Measurements from ENCODE around the gene KDM8.

The KDM8 gene

DNA sequence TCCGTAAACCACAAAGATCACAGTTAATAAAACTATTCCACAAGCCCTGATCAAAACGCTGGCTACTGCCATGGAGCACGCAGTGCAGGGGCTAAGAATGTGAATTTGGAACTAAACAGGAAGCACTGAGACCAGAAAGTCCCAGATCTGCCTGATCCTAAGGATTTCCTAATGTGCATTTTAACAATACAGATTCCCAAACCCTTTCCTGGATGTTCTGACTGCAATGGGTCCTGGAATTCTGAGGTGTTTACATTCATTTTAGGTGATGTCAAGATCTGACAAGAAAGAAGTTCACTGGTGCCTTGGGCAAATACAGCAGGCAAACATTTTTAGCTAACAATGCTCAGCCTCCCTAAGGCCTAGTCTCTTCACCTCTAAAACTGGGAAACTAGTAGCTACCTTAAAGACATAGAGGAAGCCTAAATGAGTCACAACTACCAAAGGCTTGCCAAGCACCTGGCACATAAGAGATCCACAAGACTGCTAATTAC is 55.0 kb downstream of the KDM8 start:
- no peak for TF ChIP-seq SIN3A (IDR thresholded peaks at IDR 0.05; ENCODE audit: borderline replicate concordance, insufficient read depth, low read length)
- no peak for TF ChIP-seq POLR2AphosphoS5 (IDR thresholded peaks at IDR 0.05; ENCODE audit: low read depth, low read length)
- TF ChIP-seq FOXP2 (optimal IDR thresholded peaks at IDR 0.05; ENCODE audit: borderline replicate concordance, extremely low read depth, extremely low read length, insufficient read depth), result no peak
- TF ChIP-seq TAF1 (IDR thresholded peaks at IDR 0.05; ENCODE audit: borderline replicate concordance, insufficient read depth, low read length), result no peak
- TF ChIP-seq, protein P1, sequence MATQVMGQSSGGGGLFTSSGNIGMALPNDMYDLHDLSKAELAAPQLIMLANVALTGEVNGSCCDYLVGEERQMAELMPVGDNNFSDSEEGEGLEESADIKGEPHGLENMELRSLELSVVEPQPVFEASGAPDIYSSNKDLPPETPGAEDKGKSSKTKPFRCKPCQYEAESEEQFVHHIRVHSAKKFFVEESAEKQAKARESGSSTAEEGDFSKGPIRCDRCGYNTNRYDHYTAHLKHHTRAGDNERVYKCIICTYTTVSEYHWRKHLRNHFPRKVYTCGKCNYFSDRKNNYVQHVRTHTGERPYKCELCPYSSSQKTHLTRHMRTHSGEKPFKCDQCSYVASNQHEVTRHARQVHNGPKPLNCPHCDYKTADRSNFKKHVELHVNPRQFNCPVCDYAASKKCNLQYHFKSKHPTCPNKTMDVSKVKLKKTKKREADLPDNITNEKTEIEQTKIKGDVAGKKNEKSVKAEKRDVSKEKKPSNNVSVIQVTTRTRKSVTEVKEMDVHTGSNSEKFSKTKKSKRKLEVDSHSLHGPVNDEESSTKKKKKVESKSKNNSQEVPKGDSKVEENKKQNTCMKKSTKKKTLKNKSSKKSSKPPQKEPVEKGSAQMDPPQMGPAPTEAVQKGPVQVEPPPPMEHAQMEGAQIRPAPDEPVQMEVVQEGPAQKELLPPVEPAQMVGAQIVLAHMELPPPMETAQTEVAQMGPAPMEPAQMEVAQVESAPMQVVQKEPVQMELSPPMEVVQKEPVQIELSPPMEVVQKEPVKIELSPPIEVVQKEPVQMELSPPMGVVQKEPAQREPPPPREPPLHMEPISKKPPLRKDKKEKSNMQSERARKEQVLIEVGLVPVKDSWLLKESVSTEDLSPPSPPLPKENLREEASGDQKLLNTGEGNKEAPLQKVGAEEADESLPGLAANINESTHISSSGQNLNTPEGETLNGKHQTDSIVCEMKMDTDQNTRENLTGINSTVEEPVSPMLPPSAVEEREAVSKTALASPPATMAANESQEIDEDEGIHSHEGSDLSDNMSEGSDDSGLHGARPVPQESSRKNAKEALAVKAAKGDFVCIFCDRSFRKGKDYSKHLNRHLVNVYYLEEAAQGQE (IDR thresholded peaks at IDR 0.05; ENCODE audit: insufficient read depth in 1 of 2, low read depth in 2 of 2, low read length in 2 of 2), result no peak

DNA sequence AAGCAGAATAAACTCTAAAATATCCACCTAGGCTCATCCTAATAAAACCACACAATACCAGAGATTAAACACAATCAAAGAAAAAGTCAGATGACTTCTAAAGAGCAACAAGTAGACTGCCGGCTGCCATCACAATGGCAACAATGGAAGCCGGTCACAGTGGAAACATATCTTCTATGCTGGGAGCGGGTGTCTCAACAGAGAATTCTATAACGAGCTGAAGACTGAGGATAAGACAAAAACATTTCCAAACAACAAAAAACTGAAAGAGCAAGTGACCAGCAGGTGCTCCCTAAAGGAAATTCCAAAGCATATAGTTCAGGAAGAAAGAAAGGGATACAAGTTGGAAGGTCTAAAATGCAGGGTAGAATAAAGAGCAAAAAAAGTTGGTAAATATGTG is 56.4 kb downstream of the KDM8 start:
- TF ChIP-seq SIN3A (IDR thresholded peaks at IDR 0.05; ENCODE audit: borderline replicate concordance, insufficient read depth, low read length), result no peak
- no peak for TF ChIP-seq FOXP2 (optimal IDR thresholded peaks at IDR 0.05; ENCODE audit: borderline replicate concordance, extremely low read depth, extremely low read length, insufficient read depth)
- TF ChIP-seq TAF1 (IDR thresholded peaks at IDR 0.05; ENCODE audit: borderline replicate concordance, insufficient read depth, low read length), result no peak
- TF ChIP-seq, protein P1 (IDR thresholded peaks at IDR 0.05; ENCODE audit: insufficient read depth in 1 of 2, low read depth in 2 of 2, low read length in 2 of 2), result no peak
- TF ChIP-seq POLR2AphosphoS5 (IDR thresholded peaks at IDR 0.05; ENCODE audit: low read depth, low read length), result no peak

DNA sequence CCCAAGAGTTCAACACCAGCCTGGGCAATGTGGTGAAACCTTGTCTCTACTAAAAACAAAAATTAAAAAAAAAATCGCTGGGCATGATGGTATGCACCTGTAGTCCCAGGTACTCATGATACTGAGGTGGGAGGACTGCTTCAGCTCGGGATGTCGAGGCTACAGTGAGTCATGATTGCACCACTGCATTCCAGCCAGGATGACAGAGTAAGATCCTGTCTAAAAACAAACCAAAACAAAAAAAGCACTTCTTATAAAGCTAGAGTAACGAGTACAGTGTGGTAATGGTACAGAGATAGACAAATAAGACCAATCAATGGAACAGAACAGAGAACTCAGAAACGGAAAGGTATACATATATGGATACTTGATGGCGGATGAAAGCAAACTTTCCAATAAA is 60.8 kb downstream of the KDM8 start:
- no peak for TF ChIP-seq FOXP2 (optimal IDR thresholded peaks at IDR 0.05; ENCODE audit: borderline replicate concordance, extremely low read depth, extremely low read length, insufficient read depth)
- TF ChIP-seq SIN3A (IDR thresholded peaks at IDR 0.05; ENCODE audit: borderline replicate concordance, insufficient read depth, low read length), result no peak
- TF ChIP-seq, protein P1 (IDR thresholded peaks at IDR 0.05; ENCODE audit: insufficient read depth in 1 of 2, low read depth in 2 of 2, low read length in 2 of 2), result no peak
- no peak for TF ChIP-seq POLR2AphosphoS5 (IDR thresholded peaks at IDR 0.05; ENCODE audit: low read depth, low read length)
- TF ChIP-seq TAF1 (IDR thresholded peaks at IDR 0.05; ENCODE audit: borderline replicate concordance, insufficient read depth, low read length), result no peak

DNA sequence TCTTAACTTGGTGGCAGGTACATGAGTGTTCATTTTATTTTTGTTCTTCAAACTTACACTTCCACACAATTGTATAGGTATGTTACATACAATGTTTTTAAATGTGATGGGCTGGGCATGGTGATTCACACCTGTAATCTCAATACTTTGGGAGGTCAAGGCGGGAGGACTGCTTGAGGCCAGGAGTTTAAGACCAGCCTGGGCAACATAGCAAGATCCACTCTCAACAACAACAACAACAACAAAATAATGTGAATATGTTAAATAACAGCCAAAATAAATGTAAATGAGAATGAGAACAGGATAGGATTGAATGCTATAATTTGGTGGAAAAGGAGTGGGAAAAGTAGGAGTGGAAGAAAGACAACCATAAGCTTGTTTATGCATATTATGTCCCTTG is 62.7 kb downstream of the KDM8 start:
- no peak for TF ChIP-seq TAF1 (IDR thresholded peaks at IDR 0.05; ENCODE audit: borderline replicate concordance, insufficient read depth, low read length)

DNA sequence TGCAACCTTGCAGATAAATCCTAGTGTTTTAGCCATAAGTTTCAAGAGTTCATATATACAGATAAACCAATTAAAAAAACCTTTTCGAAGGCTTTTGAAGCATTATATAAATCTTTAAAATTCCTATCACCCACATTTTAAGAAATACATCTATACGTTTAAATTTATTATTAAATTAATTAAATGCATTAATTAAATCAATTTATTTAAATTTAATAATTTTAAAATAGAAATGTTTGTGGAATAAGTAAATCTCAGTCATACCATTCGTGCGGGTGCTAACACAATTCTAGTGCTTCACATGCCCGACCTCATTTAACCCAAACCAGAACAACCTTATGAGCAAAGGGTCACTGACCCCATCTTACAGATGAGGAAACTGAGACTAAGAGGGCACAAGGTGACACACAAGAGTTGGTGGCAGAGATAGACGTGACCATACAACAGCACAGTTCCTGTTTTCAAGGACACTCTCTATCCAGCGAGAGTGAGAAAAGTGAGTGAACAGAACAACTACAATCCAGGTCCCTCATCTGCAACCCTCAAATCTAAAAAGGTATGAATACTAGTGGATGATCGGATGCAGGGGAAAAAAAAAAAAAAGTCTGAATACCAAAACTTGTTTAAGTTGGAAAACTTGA is 63.8 kb downstream of the KDM8 start:
- TF ChIP-seq FOXP2 (optimal IDR thresholded peaks at IDR 0.05; ENCODE audit: borderline replicate concordance, extremely low read depth, extremely low read length, insufficient read depth) (no peak), TAF1 (IDR thresholded peaks at IDR 0.05; ENCODE audit: borderline replicate concordance, insufficient read depth, low read length) (no peak), POLR2AphosphoS5 (IDR thresholded peaks at IDR 0.05; ENCODE audit: low read depth, low read length) (no peak), SIN3A (IDR thresholded peaks at IDR 0.05; ENCODE audit: borderline replicate concordance, insufficient read depth, low read length) (no peak)
- TF ChIP-seq, protein P1 (IDR thresholded peaks at IDR 0.05; ENCODE audit: insufficient read depth in 1 of 2, low read depth in 2 of 2, low read length in 2 of 2), result no peak
